Measurements from ENCODE around the gene LRRC10B. TPM values are rescaled to one million over a fixed set of nuclear protein-coding genes. Genes with fewer than 3 reads are reported as not detected.
A peak's percentile ranks its signal among the peaks of the same experiment; 100 is the strongest.
"Not testable (repeated sequence)": the region's sequence is repeated elsewhere in the genome, so short reads cannot be mapped to it uniquely, and the experiment has no call there.

The LRRC10B gene
- under 0.01 TPM in 1 of 2 replicates, not detected in the other for total RNA-seq

DNA sequence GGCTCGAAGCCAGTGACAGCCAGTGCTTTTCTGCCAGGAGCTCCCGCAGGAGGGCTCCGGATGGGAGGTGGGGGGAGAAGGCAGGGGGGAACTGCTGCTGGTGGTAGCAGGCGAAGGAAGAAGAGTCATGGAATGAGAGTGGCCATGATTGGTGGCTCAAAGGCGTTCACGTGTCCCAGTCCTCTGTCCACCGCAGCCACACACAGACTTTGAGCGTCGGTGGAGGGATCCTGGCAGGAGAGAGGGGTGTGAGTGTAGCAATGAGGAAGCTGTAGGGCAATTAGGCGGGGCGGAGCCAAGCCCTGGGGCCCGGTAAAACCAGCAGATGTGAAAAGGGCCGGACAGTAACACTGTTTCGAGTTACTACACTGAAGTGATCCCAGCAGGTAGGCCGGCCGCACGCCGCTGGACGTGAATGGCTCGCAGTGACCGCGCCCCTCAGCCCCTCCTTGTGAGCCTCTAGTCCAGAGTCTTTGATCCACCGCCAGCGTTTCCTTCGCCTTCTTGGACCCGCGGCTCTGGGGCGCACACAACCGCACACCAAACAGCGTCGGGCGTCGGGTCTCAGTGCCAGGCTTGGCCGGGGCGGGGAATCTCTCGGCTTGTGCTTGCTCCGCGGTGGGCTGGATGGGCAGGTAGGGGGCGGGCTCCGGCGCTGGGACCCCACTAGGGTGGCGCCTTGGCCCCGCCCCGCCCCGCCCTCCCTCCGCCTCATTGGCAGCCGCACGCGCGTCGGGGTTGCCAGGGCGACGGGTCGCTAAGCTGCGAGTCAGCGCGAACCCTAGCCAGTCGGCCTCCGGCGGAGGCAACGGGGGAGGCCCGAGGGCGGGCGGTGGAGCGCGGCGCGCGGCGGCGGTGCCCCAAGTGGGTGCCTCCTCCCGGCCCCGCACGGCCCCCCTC lies at the start of gene LRRC10B:
Gene LRRC10B, plus strand, starts transcription at position 788 of the 900 bp plus-strand sequence. CDS start 250 bp downstream, outside the sequence.
- no peak within 1 kb of the TSS for H3K4me3 ChIP-seq (ENCODE audit: low read depth, low read length)
- DNase-seq (ENCODE audit: low read depth) = no peak
- FAIRE-seq = no peak
- peaks cover 18% of the 10 kb centered on the region for H3K27me3 ChIP-seq (ENCODE audit: control insufficient read depth, insufficient read depth, low read length)
- TF ChIP-seq, protein P1, sequence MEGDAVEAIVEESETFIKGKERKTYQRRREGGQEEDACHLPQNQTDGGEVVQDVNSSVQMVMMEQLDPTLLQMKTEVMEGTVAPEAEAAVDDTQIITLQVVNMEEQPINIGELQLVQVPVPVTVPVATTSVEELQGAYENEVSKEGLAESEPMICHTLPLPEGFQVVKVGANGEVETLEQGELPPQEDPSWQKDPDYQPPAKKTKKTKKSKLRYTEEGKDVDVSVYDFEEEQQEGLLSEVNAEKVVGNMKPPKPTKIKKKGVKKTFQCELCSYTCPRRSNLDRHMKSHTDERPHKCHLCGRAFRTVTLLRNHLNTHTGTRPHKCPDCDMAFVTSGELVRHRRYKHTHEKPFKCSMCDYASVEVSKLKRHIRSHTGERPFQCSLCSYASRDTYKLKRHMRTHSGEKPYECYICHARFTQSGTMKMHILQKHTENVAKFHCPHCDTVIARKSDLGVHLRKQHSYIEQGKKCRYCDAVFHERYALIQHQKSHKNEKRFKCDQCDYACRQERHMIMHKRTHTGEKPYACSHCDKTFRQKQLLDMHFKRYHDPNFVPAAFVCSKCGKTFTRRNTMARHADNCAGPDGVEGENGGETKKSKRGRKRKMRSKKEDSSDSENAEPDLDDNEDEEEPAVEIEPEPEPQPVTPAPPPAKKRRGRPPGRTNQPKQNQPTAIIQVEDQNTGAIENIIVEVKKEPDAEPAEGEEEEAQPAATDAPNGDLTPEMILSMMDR (IDR thresholded peaks at IDR 0.05; ENCODE audit: insufficient read depth, low read length, severe bottlenecking) = no peak
- no peaks in the 10 kb centered on the region for H3K36me3 ChIP-seq (ENCODE audit: control insufficient read depth, insufficient read depth, low read length)

DNA sequence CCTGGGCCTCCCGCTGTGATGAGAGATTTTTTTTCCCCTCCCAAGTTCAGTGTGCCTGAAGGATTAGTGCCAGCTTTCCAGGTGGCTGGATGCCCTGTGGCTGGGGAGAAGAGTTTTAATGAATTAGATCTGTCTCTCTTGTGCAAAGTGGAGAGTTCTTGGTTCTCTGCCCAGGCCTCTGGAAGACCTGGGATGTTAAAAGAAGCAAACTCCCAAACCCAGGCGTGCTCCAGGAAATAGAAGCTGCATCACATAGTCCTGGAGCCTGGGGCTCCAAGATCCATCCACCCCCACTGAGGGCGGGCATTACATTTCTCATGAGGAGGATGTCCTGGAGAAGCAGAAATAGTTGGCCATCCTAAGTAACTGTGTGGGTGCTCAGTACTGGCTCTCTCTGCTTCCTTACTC lies 48.1 kb upstream of the LRRC10B start:
- TF ChIP-seq, protein P1 (IDR thresholded peaks at IDR 0.05; ENCODE audit: insufficient read depth, low read length, severe bottlenecking) = no peak
- Histone ChIP-seq H3K4me3 (ENCODE audit: low read depth, low read length) (no peak overlapping the region), H3K36me3 (ENCODE audit: control insufficient read depth, insufficient read depth, low read length) (no peaks in the 10 kb centered on the region), H3K27me3 (ENCODE audit: control insufficient read depth, insufficient read depth, low read length) (no peaks in the 10 kb centered on the region)
- FAIRE-seq (no peak), DNase-seq (ENCODE audit: low read depth) (no peak)

DNA sequence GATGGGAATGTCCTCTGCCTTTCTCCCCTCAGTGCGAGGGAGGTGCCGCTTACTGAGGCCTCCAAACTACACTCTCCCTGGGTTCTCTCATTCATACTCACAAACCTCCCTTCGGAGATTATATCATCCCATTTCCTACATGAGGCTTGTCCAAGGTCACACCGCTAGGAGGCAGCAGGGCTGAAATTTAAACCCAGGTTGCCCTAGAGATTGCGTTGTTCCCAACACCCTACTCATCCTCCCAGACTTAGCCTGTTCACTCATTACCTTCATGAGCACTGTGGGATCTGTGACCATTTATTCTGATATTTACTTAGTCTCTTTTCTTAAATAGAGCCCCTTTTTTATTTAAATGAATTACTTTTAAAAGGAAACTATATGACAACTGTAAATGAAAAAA lies 47.6 kb upstream of the LRRC10B start:
- TF ChIP-seq, protein P1 (IDR thresholded peaks at IDR 0.05; ENCODE audit: insufficient read depth, low read length, severe bottlenecking) = no peak
- no peak for FAIRE-seq
- Histone ChIP-seq H3K36me3 (ENCODE audit: control insufficient read depth, insufficient read depth, low read length) (no peaks in the 10 kb centered on the region), H3K27me3 (ENCODE audit: control insufficient read depth, insufficient read depth, low read length) (no peaks in the 10 kb centered on the region), H3K4me3 (ENCODE audit: low read depth, low read length) (no peak overlapping the region)
- DNase-seq (ENCODE audit: low read depth) = no peak

DNA sequence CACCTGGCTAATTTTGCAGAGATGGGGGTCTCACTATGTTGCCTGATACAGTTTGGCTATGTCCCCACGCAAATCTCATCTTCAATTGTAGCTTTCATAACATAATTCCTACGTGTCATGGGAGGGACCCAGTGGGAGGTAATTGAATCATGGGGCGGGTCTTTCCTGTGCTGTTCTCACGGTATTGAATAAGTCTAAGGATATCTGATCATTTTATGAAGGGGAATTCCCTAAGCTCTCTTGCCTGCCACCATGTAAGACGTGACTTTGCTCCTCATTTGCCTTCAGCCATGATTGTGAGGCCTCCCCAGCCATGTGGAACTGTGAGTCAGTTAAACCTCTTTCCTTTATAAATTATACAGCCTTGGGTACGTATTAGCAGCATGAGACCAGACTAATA lies 40.9 kb upstream of the LRRC10B start:
- not testable (repeated sequence) for H3K4me3 ChIP-seq (ENCODE audit: low read depth, low read length); H3K36me3 ChIP-seq (ENCODE audit: control insufficient read depth, insufficient read depth, low read length); FAIRE-seq; H3K27me3 ChIP-seq (ENCODE audit: control insufficient read depth, insufficient read depth, low read length)
- peak; percentile 25 for DNase-seq (ENCODE audit: low read depth)

DNA sequence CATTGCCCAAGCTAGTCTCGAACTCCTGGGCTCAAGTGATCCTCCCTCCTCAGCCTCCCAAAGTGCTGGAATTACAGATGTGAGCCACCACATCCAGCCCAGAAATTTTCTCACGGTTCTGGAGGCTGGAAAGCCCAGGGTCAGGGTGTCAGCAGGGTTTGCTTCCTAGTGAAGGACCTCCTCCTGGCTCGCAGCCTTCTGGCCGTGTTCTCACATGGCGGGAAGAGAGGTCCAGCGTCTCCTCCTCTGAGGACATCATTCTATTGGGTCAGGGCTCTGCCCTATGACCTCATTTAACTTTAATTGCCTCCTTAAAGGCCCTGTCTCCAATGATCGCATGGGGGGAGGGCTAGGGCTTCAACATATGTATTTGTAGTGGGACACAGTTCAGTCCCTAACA lies 40.5 kb upstream of the LRRC10B start:
- H3K36me3 ChIP-seq (ENCODE audit: control insufficient read depth, insufficient read depth, low read length) = peaks cover 5% of the 10 kb centered on the region
- DNase-seq (ENCODE audit: low read depth) (no peak), FAIRE-seq (no peak)
- no peaks in the 10 kb centered on the region for H3K27me3 ChIP-seq (ENCODE audit: control insufficient read depth, insufficient read depth, low read length)
- no peak overlapping the region for H3K4me3 ChIP-seq (ENCODE audit: low read depth, low read length)
- TF ChIP-seq, protein P1 (IDR thresholded peaks at IDR 0.05; ENCODE audit: insufficient read depth, low read length, severe bottlenecking) = no peak

DNA sequence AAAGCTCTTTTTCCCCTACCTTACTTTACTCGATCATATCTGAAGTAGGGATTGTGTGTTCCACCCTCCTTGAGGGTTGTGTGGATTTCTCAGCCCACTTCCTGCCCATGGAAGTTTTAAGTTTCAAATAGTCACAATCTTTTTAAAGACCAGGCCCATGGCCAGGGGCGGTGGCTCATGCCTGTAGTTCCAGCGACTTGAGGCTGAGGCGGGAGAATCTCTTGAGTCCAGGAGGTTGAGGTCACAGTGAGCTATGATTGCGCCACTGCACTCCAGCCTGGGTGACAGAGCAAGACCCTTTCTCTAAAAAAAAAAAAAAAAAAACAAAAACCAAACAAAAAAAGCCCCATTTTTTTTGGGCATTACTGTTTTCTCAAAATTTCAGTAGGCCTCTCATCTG lies 36.3 kb upstream of the LRRC10B start:
- DNase-seq (ENCODE audit: low read depth) = no peak
- no peak for FAIRE-seq
- TF ChIP-seq, protein P1 (IDR thresholded peaks at IDR 0.05; ENCODE audit: insufficient read depth, low read length, severe bottlenecking) = no peak
- Histone ChIP-seq H3K36me3 (ENCODE audit: control insufficient read depth, insufficient read depth, low read length) (peaks cover 5% of the 10 kb centered on the region), H3K27me3 (ENCODE audit: control insufficient read depth, insufficient read depth, low read length) (no peaks in the 10 kb centered on the region), H3K4me3 (ENCODE audit: low read depth, low read length) (no peak overlapping the region)

Data from bronchial epithelial cell (primary cell).